ENCODE measurements around the gene SIRT6. TPM values are rescaled to one million over a fixed set of nuclear protein-coding genes. Genes with fewer than 3 reads are reported as not detected.
"Not testable (repeated sequence)": the region's sequence is repeated elsewhere in the genome, so short reads cannot be mapped to it uniquely, and the experiment has no call there.

The SIRT6 gene
- total RNA-seq, 1 donor from 2014 or later: 26.0 TPM

DNA sequence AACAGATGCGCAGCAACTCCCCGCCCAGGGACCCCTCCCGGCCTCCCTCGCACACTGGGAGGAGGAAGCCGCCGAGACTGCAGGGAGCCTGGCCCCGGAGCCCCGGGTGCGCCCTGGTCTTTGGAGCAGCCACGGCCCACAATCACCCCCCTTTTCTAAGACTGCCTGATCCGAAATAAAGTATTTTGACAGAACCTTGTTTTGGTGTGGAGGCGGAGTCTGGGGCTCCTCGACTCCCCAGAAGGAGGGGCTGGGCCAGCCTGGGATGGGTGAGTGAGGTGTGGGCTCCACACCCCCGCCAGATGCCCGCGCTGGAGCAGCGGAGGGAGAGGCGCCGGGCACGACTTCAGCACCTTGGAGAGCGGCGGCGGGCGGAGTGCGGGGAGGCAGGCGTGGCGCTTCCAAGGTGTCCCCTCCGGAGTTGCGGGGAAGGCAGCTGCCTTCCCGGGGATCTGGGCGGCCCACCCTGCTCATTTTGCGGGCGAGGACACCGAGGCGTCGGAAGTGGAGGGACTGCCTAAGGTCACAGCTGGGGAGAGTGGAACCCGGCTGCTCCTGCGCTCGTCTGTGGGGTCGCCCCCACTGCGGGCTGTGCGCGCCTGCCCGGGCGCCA, 9.4 kb downstream of the SIRT6 start:
- Mint-ChIP-seq H3K27ac (ENCODE audit: unreplicated experiment) (no peak overlapping the region), H3K4me1 (ENCODE audit: unreplicated experiment) (peaks cover 4% of the 10 kb centered on the region), H3K36me3 (ENCODE audit: unreplicated experiment) (no peaks in the 10 kb centered on the region), H3K4me3 (ENCODE audit: unreplicated experiment) (no peak overlapping the region), H3K9me3 (ENCODE audit: unreplicated experiment) (no peaks in the 10 kb centered on the region), H3K27me3 (ENCODE audit: unreplicated experiment) (peaks cover 9% of the 10 kb centered on the region)
- TF ChIP-seq, protein P1, sequence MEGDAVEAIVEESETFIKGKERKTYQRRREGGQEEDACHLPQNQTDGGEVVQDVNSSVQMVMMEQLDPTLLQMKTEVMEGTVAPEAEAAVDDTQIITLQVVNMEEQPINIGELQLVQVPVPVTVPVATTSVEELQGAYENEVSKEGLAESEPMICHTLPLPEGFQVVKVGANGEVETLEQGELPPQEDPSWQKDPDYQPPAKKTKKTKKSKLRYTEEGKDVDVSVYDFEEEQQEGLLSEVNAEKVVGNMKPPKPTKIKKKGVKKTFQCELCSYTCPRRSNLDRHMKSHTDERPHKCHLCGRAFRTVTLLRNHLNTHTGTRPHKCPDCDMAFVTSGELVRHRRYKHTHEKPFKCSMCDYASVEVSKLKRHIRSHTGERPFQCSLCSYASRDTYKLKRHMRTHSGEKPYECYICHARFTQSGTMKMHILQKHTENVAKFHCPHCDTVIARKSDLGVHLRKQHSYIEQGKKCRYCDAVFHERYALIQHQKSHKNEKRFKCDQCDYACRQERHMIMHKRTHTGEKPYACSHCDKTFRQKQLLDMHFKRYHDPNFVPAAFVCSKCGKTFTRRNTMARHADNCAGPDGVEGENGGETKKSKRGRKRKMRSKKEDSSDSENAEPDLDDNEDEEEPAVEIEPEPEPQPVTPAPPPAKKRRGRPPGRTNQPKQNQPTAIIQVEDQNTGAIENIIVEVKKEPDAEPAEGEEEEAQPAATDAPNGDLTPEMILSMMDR (IDR thresholded peaks at IDR 0.05): no peak
- peak; percentile 93 for DNase-seq (ENCODE audit: extremely low spot score, unreplicated experiment)

DNA sequence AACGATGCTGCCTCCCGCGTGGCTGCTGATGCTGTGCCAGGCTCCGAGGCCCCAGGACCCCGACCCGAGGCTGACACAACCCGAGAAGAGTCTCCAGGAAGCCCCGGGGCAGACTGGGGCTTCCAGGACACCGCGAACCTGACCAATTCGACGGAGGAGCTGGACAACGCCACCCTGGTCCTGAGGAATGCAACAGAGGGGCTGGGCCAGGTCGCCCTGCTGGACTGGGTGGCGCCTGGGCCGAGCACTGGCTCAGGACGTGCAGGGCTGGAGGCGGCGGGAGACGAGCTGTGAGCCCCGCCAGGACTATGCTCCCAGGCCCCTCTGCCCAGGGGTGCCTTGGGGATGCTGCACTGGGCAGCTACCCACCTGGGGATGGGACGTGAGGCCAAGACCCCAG, 10.7 kb downstream of the SIRT6 start:
- Mint-ChIP-seq H3K4me3 (ENCODE audit: unreplicated experiment) (no peak overlapping the region), H3K4me1 (ENCODE audit: unreplicated experiment) (peaks cover 4% of the 10 kb centered on the region), H3K27ac (ENCODE audit: unreplicated experiment) (no peak overlapping the region), H3K36me3 (ENCODE audit: unreplicated experiment) (no peaks in the 10 kb centered on the region), H3K27me3 (ENCODE audit: unreplicated experiment) (peaks cover 12% of the 10 kb centered on the region), H3K9me3 (ENCODE audit: unreplicated experiment) (no peaks in the 10 kb centered on the region)
- DNase-seq (ENCODE audit: extremely low spot score, unreplicated experiment): no peak
- TF ChIP-seq, protein P1 (IDR thresholded peaks at IDR 0.05): no peak

DNA sequence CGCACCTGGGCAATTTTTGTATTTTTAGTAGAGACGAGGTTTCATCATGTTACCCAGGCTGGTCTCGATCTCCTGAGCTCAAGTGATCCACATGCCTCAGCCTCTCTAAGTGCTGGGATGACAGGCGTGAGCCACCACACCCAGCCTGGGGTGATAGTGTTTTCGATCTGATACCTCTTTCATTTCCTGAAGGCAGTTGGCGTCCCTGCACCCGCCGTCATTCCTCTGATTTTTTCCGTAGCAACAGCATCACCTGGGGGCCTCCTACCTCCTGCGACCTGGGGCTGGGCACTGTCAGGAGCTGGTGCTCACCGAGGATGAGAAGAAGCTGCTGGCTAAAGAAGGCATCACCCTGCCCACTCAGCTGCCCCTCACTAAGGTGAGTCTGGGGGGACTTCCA, 18.1 kb downstream of the SIRT6 start:
- Mint-ChIP-seq H3K36me3 (ENCODE audit: unreplicated experiment) (no peaks in the 10 kb centered on the region), H3K27ac (ENCODE audit: unreplicated experiment) (no peak overlapping the region), H3K4me3 (ENCODE audit: unreplicated experiment) (no peak overlapping the region), H3K9me3 (ENCODE audit: unreplicated experiment) (no peaks in the 10 kb centered on the region), H3K27me3 (ENCODE audit: unreplicated experiment) (peaks cover 18% of the 10 kb centered on the region), H3K4me1 (ENCODE audit: unreplicated experiment) (no peaks in the 10 kb centered on the region)
- TF ChIP-seq, protein P1 (IDR thresholded peaks at IDR 0.05): no peak
- DNase-seq (ENCODE audit: extremely low spot score, unreplicated experiment): no peak

DNA sequence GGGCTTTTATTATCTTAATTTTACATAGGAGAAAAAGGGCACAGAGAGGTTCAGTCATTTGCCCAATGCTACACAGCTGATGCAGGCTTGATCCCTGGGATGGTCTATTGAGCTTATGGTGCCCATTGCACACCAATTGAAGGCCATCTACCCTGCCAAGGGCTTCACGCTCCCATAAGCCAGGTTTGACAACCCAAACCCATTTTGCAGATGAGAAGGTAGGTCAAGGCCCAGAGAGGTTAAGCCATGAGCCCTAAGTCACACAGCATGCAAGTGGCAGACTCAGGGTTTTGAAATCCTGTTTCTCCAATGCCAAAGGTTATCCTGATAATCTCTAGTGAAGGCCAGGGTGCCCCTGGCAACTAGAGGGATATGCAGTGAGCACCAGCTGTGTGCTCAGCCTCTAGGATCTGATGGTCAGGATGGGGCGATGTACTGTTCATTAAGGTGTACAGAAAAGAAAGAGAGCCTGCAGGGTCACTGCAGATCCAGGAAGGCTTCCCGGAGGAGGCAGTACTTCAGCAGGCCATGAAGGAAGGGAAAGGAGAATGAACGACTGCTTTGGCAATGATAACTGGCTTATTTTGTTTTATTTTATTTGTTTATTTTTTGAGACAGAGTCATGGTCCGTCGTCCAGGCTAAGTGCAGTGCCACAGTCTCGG, 20.8 kb downstream of the SIRT6 start:
- H3K4me3 Mint-ChIP-seq (ENCODE audit: unreplicated experiment): no peak overlapping the region
- peaks cover 12% of the 10 kb centered on the region for H3K27me3 Mint-ChIP-seq (ENCODE audit: unreplicated experiment)
- no peaks in the 10 kb centered on the region for H3K4me1 Mint-ChIP-seq (ENCODE audit: unreplicated experiment)
- H3K27ac Mint-ChIP-seq (ENCODE audit: unreplicated experiment): no peak overlapping the region
- no peaks in the 10 kb centered on the region for H3K9me3 Mint-ChIP-seq (ENCODE audit: unreplicated experiment)
- TF ChIP-seq, protein P1 (IDR thresholded peaks at IDR 0.05): no peak
- no peaks in the 10 kb centered on the region for H3K36me3 Mint-ChIP-seq (ENCODE audit: unreplicated experiment)
- DNase-seq (ENCODE audit: extremely low spot score, unreplicated experiment): no peak

DNA sequence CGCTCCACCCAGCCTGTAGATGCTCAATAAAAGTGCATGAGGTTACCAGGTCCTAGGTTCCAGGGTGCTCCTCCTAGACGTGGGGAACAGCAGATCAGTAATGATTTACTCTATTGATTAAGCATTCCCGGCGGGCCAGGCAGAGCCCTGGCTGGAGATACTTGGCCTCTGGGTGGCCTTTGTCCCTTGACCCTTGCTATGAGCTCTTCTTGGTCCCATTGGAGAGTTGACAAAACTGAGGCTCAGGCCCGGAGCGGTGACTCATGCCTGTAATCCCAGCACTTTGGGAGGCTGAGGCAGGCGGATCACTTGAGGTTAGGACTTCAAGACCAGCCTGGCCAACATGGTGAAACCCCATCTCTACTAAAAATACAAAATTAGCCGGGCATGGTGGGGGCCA, 24.4 kb downstream of the SIRT6 start:
- H3K36me3 Mint-ChIP-seq (ENCODE audit: unreplicated experiment); H3K4me3 Mint-ChIP-seq (ENCODE audit: unreplicated experiment); H3K9me3 Mint-ChIP-seq (ENCODE audit: unreplicated experiment); DNase-seq (ENCODE audit: extremely low spot score, unreplicated experiment); H3K27ac Mint-ChIP-seq (ENCODE audit: unreplicated experiment); H3K4me1 Mint-ChIP-seq (ENCODE audit: unreplicated experiment): not testable (repeated sequence)
- peaks cover 13% of the 10 kb centered on the region for H3K27me3 Mint-ChIP-seq (ENCODE audit: unreplicated experiment)

Data from osteocyte (in vitro differentiated cells).